NT2/D1 (cell line): ENCODE results near the gene DLG4.

Source experiments
- DNase-seq: peaks from one replicate; pipeline ENCODE4 v3.0.0-alpha.2; 2011; ENCODE audit warnings: low read depth, low spot score
- H3K27me3 ChIP-seq: 2 replicates; pipeline ENCODE4 v1.6.0; 2011; ENCODE audit warnings: mild to moderate bottlenecking; ENCODE audit not compliant: insufficient read length, insufficient read depth
- H3K36me3 ChIP-seq: 2 replicates; pipeline ENCODE4 v1.6.1; 2011; ENCODE audit warnings: mild to moderate bottlenecking, low read length, mixed read lengths; ENCODE audit not compliant: insufficient read depth, insufficient read length
- H3K4me1 ChIP-seq: 2 replicates; pipeline ENCODE4 v1.5.1; 2011; ENCODE audit not compliant: insufficient read depth, insufficient read length
- H3K4me3 ChIP-seq: 2 replicates; pipeline ENCODE4 v1.5.1; 2011; ENCODE audit warnings: low read depth; ENCODE audit not compliant: insufficient read length
- H3K9ac ChIP-seq: 2 replicates; pipeline ENCODE4 v1.6.0; 2011; ENCODE audit warnings: low read depth; ENCODE audit not compliant: insufficient read length
- H3K9me3 ChIP-seq: 2 replicates; pipeline ENCODE4 v1.5.1; 2011; ENCODE audit warnings: mild to moderate bottlenecking, low read length; ENCODE audit not compliant: insufficient read depth
- SUZ12 ChIP-seq: IDR thresholded peaks from 2 replicates; pipeline ENCODE4 v1.6.1; 2011; ENCODE audit not compliant: insufficient read length, insufficient read depth; ENCODE audit errors: extremely low read depth
- YY1 ChIP-seq: IDR thresholded peaks from 2 replicates; pipeline ENCODE4 v1.6.1; 2011; ENCODE audit not compliant: insufficient read length, insufficient read depth
- ZNF274 ChIP-seq: IDR thresholded peaks from 2 replicates; pipeline ENCODE4 v1.6.1; 2011; ENCODE audit warnings: mild to moderate bottlenecking, low read depth, low read length

Gene DLG4

DNA sequence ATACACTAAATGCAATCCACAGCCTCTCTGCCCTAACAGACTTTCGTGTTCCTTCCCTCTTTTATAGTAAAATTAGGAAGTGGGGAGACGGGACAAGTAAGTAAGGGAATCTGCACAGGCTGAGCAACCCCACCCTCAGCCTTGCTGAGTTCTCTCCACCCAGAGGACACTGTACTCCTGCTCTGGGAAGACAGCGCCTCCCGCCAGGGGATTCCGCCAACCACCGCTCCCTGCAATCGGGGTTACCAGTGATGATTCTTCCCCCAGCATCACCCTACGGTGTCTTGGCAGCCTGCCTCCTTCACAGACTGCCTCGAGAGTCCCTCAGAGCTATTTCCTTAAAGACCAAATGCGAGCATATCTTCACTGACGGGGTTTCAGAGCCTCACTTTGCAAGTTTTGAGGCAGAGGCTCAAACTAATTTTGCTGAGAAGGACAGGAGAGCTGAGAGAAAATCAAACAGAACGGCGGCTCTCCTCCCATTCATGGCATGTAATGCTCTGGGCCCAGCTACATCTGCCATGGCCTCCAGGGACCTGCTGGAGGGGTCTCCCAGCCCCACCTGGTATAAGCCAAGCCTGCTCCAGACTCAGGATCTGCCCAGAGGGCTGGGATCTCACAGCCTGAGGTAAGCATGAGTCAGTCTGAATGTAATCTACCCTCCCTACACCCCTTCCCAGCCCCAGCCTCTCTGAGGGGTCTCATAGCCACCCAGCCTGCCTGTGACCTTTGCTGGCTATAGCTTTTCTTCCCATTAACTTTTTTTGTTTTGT is 82.3 kb downstream of the DLG4 start:
- no peak for TF ChIP-seq YY1
- no peak for TF ChIP-seq ZNF274
- TF ChIP-seq SUZ12, result no peak
- no peak overlapping the region for H3K4me3 ChIP-seq
- H3K27me3 ChIP-seq, result peaks cover 5% of the 10 kb centered on the region
- no peak overlapping the region for H3K9ac ChIP-seq
- no peaks in the 10 kb centered on the region for H3K9me3 ChIP-seq
- DNase-seq, result no peak
- H3K4me1 ChIP-seq, result peaks cover 8% of the 10 kb centered on the region
- H3K36me3 ChIP-seq, result no peaks in the 10 kb centered on the region
